Left lung (tissue), 10 donors: ENCODE results near the gene PCK1. TPM values are rescaled to one million over a fixed set of nuclear protein-coding genes. Genes with fewer than 3 reads are reported as not detected.

Experiments used
- ATAC-seq: fragments of 200-7000 bp; cut with Tn5 transposase; one replicate; pipeline ENCODE4 v1.9.1; 2020; ENCODE audit warnings: moderate library complexity
- DNase-seq, 4 donors: peaks; one replicate each; pipeline ENCODE4 v3.0.0-alpha.2; 2013 to 2020
- H3K27ac ChIP-seq, 2 donors: fragments of 200-600 bp; sonication (generic) in 1 of 2; one replicate each; pipeline versions ENCODE4 v1.5.0 to v1.8.0; 2020 to 2021
- H3K27me3 ChIP-seq, 2 donors: fragments of 200-600 bp; sonication (generic) in 1 of 2; one replicate each; pipeline versions ENCODE4 v1.5.0 to v1.8.0; 2020 to 2021
- H3K36me3 ChIP-seq, 2 donors: fragments of 200-600 bp; sonication (generic) in 1 of 2; one replicate each; pipeline versions ENCODE4 v1.5.0 to v1.8.0; 2020 to 2021
- H3K4me1 ChIP-seq, 2 donors: fragments of 200-600 bp; one replicate each; pipeline ENCODE4 v1.8.0; 2021
- H3K4me3 ChIP-seq, 2 donors: fragments of 200-600 bp; sonication (generic) in 1 of 2; one replicate each; pipeline versions ENCODE4 v1.5.0 to v1.8.0; 2020 to 2021; ENCODE audit warnings: mild to moderate bottlenecking in 1 of 2
- H3K9me3 ChIP-seq, 2 donors: fragments of 200-600 bp; sonication (generic) in 1 of 2; one replicate each; pipeline versions ENCODE4 v1.5.0 to v1.8.0; 2020 to 2021
- intact Hi-C, 2 donors: fragments of 100-400 bp; cut with DNase I; formaldehyde crosslinking; loops; one replicate each; pipeline versions ENCODE4 v1.11.2 to v1.14.2; 2022
- polyA plus RNA-seq, 6 donors: library from polyadenylated mRNA; unstranded; fragments of 120-200 nt; gene quantifications; one replicate each; pipeline ENCODE4 v1.2.1, GENCODE V29; 2013; ENCODE audit not compliant: insufficient read length in 6 of 6
- total RNA-seq, 2 donors: library from RNA; stranded (reverse); fragmentation: NEBNext Ultra II Directional; extraction: Animal tissue kit (Norgen Biotek cat#: 25700); gene quantifications; one replicate each; pipeline ENCODE4 v1.2.1, GENCODE V29; 2021
- TF ChIP-seq, protein P1 (sequence below), 2 donors: fragments of 200-600 bp; sonication (generic) in 1 of 2; IDR thresholded peaks; one replicate each; pipeline versions ENCODE4 v1.5.0 to v1.8.0; 2021; ENCODE audit warnings: antibody characterized with exemption in 2 of 2
- donor health status: DM: no; HTN: yes; CAD: no.
- donor health status: DM: no; HTN: no; CAD: no.

The PCK1 gene
- total and polyA plus RNA-seq, 8 donors = 0.08 to 0.41 (median 0.29) TPM; not detected in 2

GRCh38 chr20:57608516-57608915, 47.6 kb downstream of the PCK1 start:
- ATAC-seq (no peak), DNase-seq (peak in 2 of 4 donors; percentile 15 to 50)
- intact Hi-C loops = no loop called here
- Histone ChIP-seq H3K36me3 (peaks cover 0 to 3% of the 10 kb centered on the region in 2 donors), H3K9me3 (no peaks in the 10 kb centered on the region), H3K27me3 (peaks cover 0 to 23% of the 10 kb centered on the region in 2 donors), H3K4me1 (no peaks in the 10 kb centered on the region), H3K27ac (no peak overlapping the region), H3K4me3 (no peak overlapping the region)
- TF ChIP-seq, protein P1, sequence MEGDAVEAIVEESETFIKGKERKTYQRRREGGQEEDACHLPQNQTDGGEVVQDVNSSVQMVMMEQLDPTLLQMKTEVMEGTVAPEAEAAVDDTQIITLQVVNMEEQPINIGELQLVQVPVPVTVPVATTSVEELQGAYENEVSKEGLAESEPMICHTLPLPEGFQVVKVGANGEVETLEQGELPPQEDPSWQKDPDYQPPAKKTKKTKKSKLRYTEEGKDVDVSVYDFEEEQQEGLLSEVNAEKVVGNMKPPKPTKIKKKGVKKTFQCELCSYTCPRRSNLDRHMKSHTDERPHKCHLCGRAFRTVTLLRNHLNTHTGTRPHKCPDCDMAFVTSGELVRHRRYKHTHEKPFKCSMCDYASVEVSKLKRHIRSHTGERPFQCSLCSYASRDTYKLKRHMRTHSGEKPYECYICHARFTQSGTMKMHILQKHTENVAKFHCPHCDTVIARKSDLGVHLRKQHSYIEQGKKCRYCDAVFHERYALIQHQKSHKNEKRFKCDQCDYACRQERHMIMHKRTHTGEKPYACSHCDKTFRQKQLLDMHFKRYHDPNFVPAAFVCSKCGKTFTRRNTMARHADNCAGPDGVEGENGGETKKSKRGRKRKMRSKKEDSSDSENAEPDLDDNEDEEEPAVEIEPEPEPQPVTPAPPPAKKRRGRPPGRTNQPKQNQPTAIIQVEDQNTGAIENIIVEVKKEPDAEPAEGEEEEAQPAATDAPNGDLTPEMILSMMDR (IDR thresholded peaks at IDR 0.05) = no peak

DNA sequence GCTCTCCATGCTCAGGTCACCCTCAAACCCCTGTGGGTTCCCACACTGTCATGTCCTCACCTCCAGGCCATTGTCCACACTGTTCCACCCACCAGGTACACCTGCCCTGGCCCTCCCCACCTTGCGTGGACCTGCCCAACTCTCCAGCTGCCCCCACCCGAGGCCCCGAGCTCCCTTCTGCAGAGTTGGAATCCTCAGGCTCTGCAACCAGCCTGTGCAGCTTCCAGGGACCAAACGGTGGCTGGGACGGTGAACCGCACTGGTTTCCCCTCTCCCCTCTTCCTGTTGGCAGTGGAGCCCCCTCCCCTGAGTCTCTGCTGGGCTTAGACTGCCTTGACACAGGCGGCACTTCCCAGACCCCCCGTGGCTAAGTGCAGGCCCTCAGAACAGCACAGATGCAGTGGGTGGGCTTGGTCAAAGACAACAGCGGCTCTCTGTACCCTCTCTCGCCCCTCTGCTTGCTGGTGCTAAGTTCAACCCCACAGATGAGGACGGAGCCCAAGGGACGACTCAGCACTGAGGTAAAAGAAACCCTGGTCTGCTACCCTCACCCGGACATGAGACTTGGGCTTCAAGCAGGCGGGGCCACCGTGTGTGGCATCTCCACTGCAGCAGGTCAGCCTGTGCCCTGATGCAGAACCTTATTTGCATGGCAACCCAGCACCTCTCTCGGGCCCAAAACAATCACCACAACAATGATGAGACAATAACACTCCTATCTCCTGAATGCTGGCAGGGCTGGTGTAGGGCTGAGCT, 48.4 kb downstream of the PCK1 start:
- intact Hi-C loops = no loop called here

DNA sequence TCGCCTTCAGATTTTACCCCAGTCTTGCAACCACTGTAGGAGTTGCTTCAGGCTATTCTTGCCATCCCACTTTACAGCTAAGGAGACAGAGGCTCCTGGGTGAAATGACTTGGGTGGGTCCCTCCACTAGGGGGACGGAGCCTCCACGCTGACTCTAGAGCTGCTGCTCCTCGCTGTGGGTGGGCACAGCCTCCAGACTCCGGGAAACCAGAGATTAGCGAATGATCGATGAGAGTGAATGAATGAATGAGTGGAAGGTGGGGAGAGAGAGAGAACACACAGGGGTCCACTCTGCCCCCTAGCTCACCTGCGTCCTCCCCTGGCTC, 48.9 kb downstream of the PCK1 start:
- intact Hi-C loops = no loop called here
- no peaks in the 10 kb centered on the region for H3K9me3 ChIP-seq
- peaks cover 0 to 23% of the 10 kb centered on the region in 2 donors for H3K27me3 ChIP-seq
- H3K27ac ChIP-seq = no peak overlapping the region
- TF ChIP-seq, protein P1 (IDR thresholded peaks at IDR 0.05) = no peak
- no peak for DNase-seq
- H3K4me3 ChIP-seq = no peak overlapping the region
- peaks cover 0 to 4% of the 10 kb centered on the region in 2 donors for H3K36me3 ChIP-seq
- ATAC-seq = no peak
- H3K4me1 ChIP-seq = no peaks in the 10 kb centered on the region

More for the DNA sequence above, 48.4 kb downstream of the PCK1 start:
- DNase-seq (peak in 2 of 4 donors; percentile 25 to 59), ATAC-seq (no peak)
- H3K9me3 ChIP-seq = no peaks in the 10 kb centered on the region
- peaks cover 0 to 4% of the 10 kb centered on the region in 2 donors for H3K36me3 ChIP-seq
- TF ChIP-seq, protein P1 (IDR thresholded peaks at IDR 0.05) = no peak
- H3K4me3 ChIP-seq = no peak overlapping the region
- no peak overlapping the region for H3K27ac ChIP-seq
- no peaks in the 10 kb centered on the region for H3K4me1 ChIP-seq
- peaks cover 0 to 23% of the 10 kb centered on the region in 2 donors for H3K27me3 ChIP-seq

GRCh38 chr20:57610261-57610952, 49.5 kb downstream of the PCK1 start:
- H3K4me3 ChIP-seq = no peak overlapping the region

More at GRCh38 chr20:57610261-57610952, 49.5 kb downstream of the PCK1 start:
- Histone ChIP-seq H3K27me3 (peaks cover 0 to 23% of the 10 kb centered on the region in 2 donors), H3K27ac (no peak overlapping the region), H3K36me3 (peaks cover 0 to 4% of the 10 kb centered on the region in 2 donors), H3K4me1 (no peaks in the 10 kb centered on the region), H3K9me3 (no peaks in the 10 kb centered on the region)
- intact Hi-C loops = no loop called here
- ATAC-seq (no peak), DNase-seq (peak in 1 of 4 donors; percentile 57)
- TF ChIP-seq, protein P1 (IDR thresholded peaks at IDR 0.05) = no peak
